GM12878 (cell line): ENCODE measurements around the gene CCDC85A. TPM values are rescaled to one million over a fixed set of nuclear protein-coding genes. Genes with fewer than 3 reads are reported as not detected.

Experiments
- ATAC-seq: fragments of 200-7000 bp; cut with Tn5 transposase; 3 replicates; pipeline ENCODE4 v1.9.1; 2020; ENCODE audit warnings: mild to moderate bottlenecking, moderate library complexity
- BruUV-seq: library from RNA; stranded (reverse); fragments of 400-500 nt; replicated peaks from 2 replicates; lab custom pipeline; 2021; lab: Mats Ljungman, UMichigan
- CTCF ChIA-PET: fragments of 300-600 bp; sonication (Branson Sonifier 250); formaldehyde crosslinking; extraction: SDS; loops from one replicate; lab custom pipeline; 2021; ENCODE audit warnings: inconsistent platforms; lab: Yijun Ruan, JAX
- POLR2A ChIA-PET: fragments of 350-600 bp; formaldehyde crosslinking; extraction: SDS; loops from one replicate; lab custom pipeline; 2021; ENCODE audit warnings: inconsistent platforms; lab: Charles Lee
- RAD21 ChIA-PET: fragments of 300-600 bp; sonication (Branson Sonifier 250); formaldehyde crosslinking; loops from one replicate; lab custom pipeline; 2023; ENCODE audit warnings: antibody characterized with exemption; ENCODE audit not compliant: unreplicated experiment; lab: Charles Lee
- SMC1A ChIA-PET: fragments of 300-600 bp; sonication (Branson Sonifier 250); formaldehyde crosslinking; loops from one replicate; lab custom pipeline; 2023; ENCODE audit not compliant: unreplicated experiment, uncharacterized antibody; lab: Charles Lee
- DNase-seq: peaks from one replicate; pipeline ENCODE4 v3.0.0-alpha.2; 2011; ENCODE audit warnings: low read depth, low spot score
- FAIRE-seq: peaks from 3 replicates; lab custom pipeline; 2011; peaks lifted over from hg19 to GRCh38; lab: Jason Lieb, UNC
- H2AFZ ChIP-seq: 2 replicates; pipeline ENCODE4 v1.6.0; 2011; ENCODE audit warnings: low read depth, low read length, control low read depth; ENCODE audit not compliant: control insufficient read depth
- H3K27ac ChIP-seq: 2 replicates; pipeline ENCODE4 v1.5.1; 2011; ENCODE audit warnings: control low read depth; ENCODE audit not compliant: control insufficient read depth, insufficient read depth
- H3K27me3 ChIP-seq, 2 experiments: replicated peaks in 1 of 2; 2 replicates each; pipeline versions ENCODE4 v1.6.0 to v1.6.1; 2011; ENCODE audit warnings: low read length in 1 of 2; ENCODE audit not compliant: control insufficient read depth in 2 of 2, insufficient read depth in 2 of 2
- H3K36me3 ChIP-seq, 2 experiments: 2 replicates each; pipeline ENCODE4 v1.5.1; 2011; ENCODE audit warnings: low read length in 1 of 2; ENCODE audit not compliant: control insufficient read depth in 2 of 2, insufficient read depth in 2 of 2
- H3K4me1 ChIP-seq: 2 replicates; pipeline ENCODE4 v1.6.1; 2011; ENCODE audit warnings: mild to moderate bottlenecking, low read length, moderate library complexity, mixed read lengths; ENCODE audit not compliant: control insufficient read depth, insufficient read depth
- H3K4me2 ChIP-seq: 2 replicates; pipeline ENCODE4 v1.6.0; 2011; ENCODE audit warnings: control low read depth; ENCODE audit not compliant: control insufficient read depth, insufficient read depth
- H3K4me3 ChIP-seq: fragments of 200-600 bp; sonication (generic); 2 replicates; pipeline ENCODE4 v1.5.1; 2016
- H3K79me2 ChIP-seq: 2 replicates; pipeline ENCODE4 v1.6.0; 2011; ENCODE audit warnings: low read length; ENCODE audit not compliant: control insufficient read depth, insufficient read depth
- H3K9ac ChIP-seq: 2 replicates; pipeline ENCODE4 v1.8.0; 2011; ENCODE audit warnings: low read length, control low read depth, mixed read lengths; ENCODE audit not compliant: control insufficient read depth, insufficient read depth
- H3K9me3 ChIP-seq: replicated peaks from 3 replicates; pipeline ENCODE4 v1.5.1; 2011; ENCODE audit warnings: mild to moderate bottlenecking, low read length; ENCODE audit not compliant: control insufficient read depth, insufficient read depth
- H4K20me1 ChIP-seq: 2 replicates; pipeline ENCODE4 v1.6.0; 2011; ENCODE audit not compliant: control insufficient read depth, insufficient read depth
- CBX3 ChIP-seq: fragments of 200-600 bp; sonication (generic); IDR thresholded peaks from 2 replicates; pipeline ENCODE4 v1.6.1; 2016; ENCODE audit warnings: low read depth, borderline replicate concordance
- CREM ChIP-seq: IDR thresholded peaks from 2 replicates; pipeline ENCODE4 v1.6.1; 2014; ENCODE audit warnings: antibody characterized with exemption, low read depth
- FOXM1 ChIP-seq: IDR thresholded peaks from 2 replicates; pipeline ENCODE4 v1.6.1; 2012; ENCODE audit warnings: low read depth, mild to moderate bottlenecking, inconsistent platforms, low read length, moderate library complexity
- IRF4 ChIP-seq: IDR thresholded peaks from 2 replicates; pipeline ENCODE4 v1.6.1; 2011; ENCODE audit warnings: low read depth, low read length
- NFYA ChIP-seq: IDR thresholded peaks from 2 replicates; pipeline ENCODE4 v1.6.1; 2011; ENCODE audit warnings: low read depth, mild to moderate bottlenecking, low read length, improper control_type of control experiment, borderline replicate concordance
- NR2C1 ChIP-seq: fragments of 450-650 bp; IDR thresholded peaks from 2 replicates; pipeline ENCODE4 v1.6.1; 2017; ENCODE audit warnings: antibody characterized with exemption, mild to moderate bottlenecking, moderate library complexity
- PAX8 ChIP-seq: fragments of 450-650 bp; IDR thresholded peaks from 2 replicates; pipeline ENCODE4 v1.6.1; 2017; ENCODE audit warnings: mild to moderate bottlenecking, moderate library complexity
- SRF ChIP-seq, 2 experiments: IDR thresholded peaks; 2 replicates each; pipeline ENCODE4 v1.6.1; 2011; ENCODE audit warnings: low read depth in 2 of 2, low read length in 2 of 2, mild to moderate bottlenecking in 1 of 2, moderate library complexity in 1 of 2
- TAF1 ChIP-seq: IDR thresholded peaks from 2 replicates; pipeline ENCODE4 v1.6.1; 2011; ENCODE audit warnings: mild to moderate bottlenecking, low read depth, low read length, borderline replicate concordance
- ZNF384 ChIP-seq: IDR thresholded peaks from 2 replicates; pipeline ENCODE4 v1.6.1; 2012; ENCODE audit warnings: low read depth, mild to moderate bottlenecking, low read length, improper control_type of control experiment, borderline replicate concordance
- WGBS: methylation state at CpG from one replicate; pipeline ENCODE4 v1.1.6; 2016; ENCODE audit warnings: low lambda C conversion rate; ENCODE audit not compliant: insufficient replicate concordance, insufficient coverage; ENCODE audit errors: missing lambda C conversion rate; 5-methylcytosine and 5-hydroxymethylcytosine counted together
- in situ Hi-C: fragments of 300-500 bp; cut with MboI; formaldehyde crosslinking; loops from 9 replicates; pipeline ENCODE4 v1.14.3; 2018; ENCODE audit warnings: mixed read lengths
- intact Hi-C: fragments of 100-400 bp; cut with micrococcal nuclease; formaldehyde crosslinking; loops from one replicate; pipeline ENCODE4 v1.14.2; 2022; ENCODE audit not compliant: unreplicated experiment
- polyA plus RNA-seq, 11 experiments: library from polyadenylated mRNA; depleted of rRNA in 4 of 11; unstranded in 6 of 11; stranded (reverse) in 5 of 11; fragments of >200 nt; fragmentation: Nextera tagmentation in 4 of 11; fragmentation: Illumina TruSeq in 1 of 11; extraction: Ambion mirVana in 4 of 11; extraction: Trizol in 1 of 11; gene quantifications; 1 replicate in 1 of 11; 2 replicates in 10 of 11; pipeline versions ENCODE4 v1.2.1 to v1.2.3, GENCODE V29; 2011 to 2016; ENCODE audit warnings: inconsistent platforms in 2 of 11, missing spikeins in 2 of 11, low read depth in 1 of 11
- total RNA-seq, 4 experiments: library from RNA; depleted of rRNA in 3 of 4; stranded (reverse); fragments of >200 nt in 3 of 4; fragmentation: Illumina TruSeq in 1 of 4; extraction: Trizol in 1 of 4; gene quantifications; 2 replicates each; pipeline versions ENCODE4 v1.2.1 to v1.2.3, GENCODE V29; 2013 to 2021
- TF ChIP-seq, protein P1 (sequence below): fragments of 450-650 bp; IDR thresholded peaks from 2 replicates; pipeline ENCODE4 v1.6.1; 2017; ENCODE audit warnings: low read depth, mild to moderate bottlenecking, moderate library complexity

Gene CCDC85A
- total and polyA plus RNA-seq, 10 of the 15 experiments (the other 5 are each of a cell fraction or from before 2014, with no cell fraction given), result 0.02 to 0.57 (median 0.04) TPM; not detected in 7

GRCh38 chr2:56271275-56271674, 87.5 kb downstream of the CCDC85A start:
- Histone ChIP-seq H3K9me3 (no peaks in the 10 kb centered on the region), H3K4me1 (no peaks in the 10 kb centered on the region), H3K4me3 (no peak overlapping the region), H2AFZ (no peak overlapping the region), H3K79me2 (no peaks in the 10 kb centered on the region), H3K36me3 (no peaks in the 10 kb centered on the region), H4K20me1 (no peaks in the 10 kb centered on the region), H3K9ac (no peak overlapping the region)
- intact Hi-C loops, result no loop called here
- ChIA-PET POLR2A (no interaction called here), CTCF (interaction anchor here (1.4 kb wide), 1 partner anchor 18 kb away, joined by 5 read pairs; no protein-coding TSS in a partner anchor)
- TF ChIP-seq NFYA (no peak), ZNF384 (no peak), NR2C1 (no peak), SRF (IDR thresholded peaks at IDR 0.05; ENCODE audit: low read depth in 2 of 2, low read length in 2 of 2) (no peak), FOXM1 (no peak), PAX8 (no peak), TAF1 (no peak), IRF4 (no peak), CREM (no peak), CBX3 (no peak)
- TF ChIP-seq, protein P1, sequence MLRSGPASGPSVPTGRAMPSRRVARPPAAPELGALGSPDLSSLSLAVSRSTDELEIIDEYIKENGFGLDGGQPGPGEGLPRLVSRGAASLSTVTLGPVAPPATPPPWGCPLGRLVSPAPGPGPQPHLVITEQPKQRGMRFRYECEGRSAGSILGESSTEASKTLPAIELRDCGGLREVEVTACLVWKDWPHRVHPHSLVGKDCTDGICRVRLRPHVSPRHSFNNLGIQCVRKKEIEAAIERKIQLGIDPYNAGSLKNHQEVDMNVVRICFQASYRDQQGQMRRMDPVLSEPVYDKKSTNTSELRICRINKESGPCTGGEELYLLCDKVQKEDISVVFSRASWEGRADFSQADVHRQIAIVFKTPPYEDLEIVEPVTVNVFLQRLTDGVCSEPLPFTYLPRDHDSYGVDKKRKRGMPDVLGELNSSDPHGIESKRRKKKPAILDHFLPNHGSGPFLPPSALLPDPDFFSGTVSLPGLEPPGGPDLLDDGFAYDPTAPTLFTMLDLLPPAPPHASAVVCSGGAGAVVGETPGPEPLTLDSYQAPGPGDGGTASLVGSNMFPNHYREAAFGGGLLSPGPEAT, result no peak
- TF ChIP-seq, all 136 proteins: peak for 0
- SMC1A ChIA-PET, result interaction anchor here (0.8 kb wide), 1 partner anchor 100 kb away, joined by 3 read pairs; no protein-coding TSS in a partner anchor
- FAIRE-seq, result no peak
- Histone ChIP-seq H3K27ac (no peak overlapping the region), H3K4me2 (no peak overlapping the region), H3K27me3 (no peaks in the 10 kb centered on the region)
- RAD21 ChIA-PET, result no interaction called here
- BruUV-seq, result no TSS peak
- 37% methylated on average over 2 of the region's 2 CpGs for WGBS
- no peak for DNase-seq
- in situ Hi-C loops, result no loop called here
- no peak for ATAC-seq
